Renal pelvis (tissue), 4 donors: ENCODE measurements around the gene LRRC10B. TPM values are rescaled to one million over a fixed set of nuclear protein-coding genes. Genes with fewer than 3 reads are reported as not detected.

Source experiments
- DNase-seq: peaks from one replicate; pipeline ENCODE4 v3.0.0-alpha.2; 2013
- polyA plus RNA-seq, 3 donors: library from polyadenylated mRNA; unstranded; fragments of 120-200 nt; gene quantifications; one replicate each; pipeline ENCODE4 v1.2.1, GENCODE V29; 2013; ENCODE audit not compliant: insufficient read length in 3 of 3

LRRC10B gene
- polyA plus RNA-seq, 3 donors: 1.2 to 2.3 (median 1.4) TPM

- DNase-seq: no peak
These were observed 23.5 kb upstream of the LRRC10B start for GRCh38 chr11:61485080-61485479.

GRCh38 chr11:61486011-61486620 lies 22.4 kb upstream of the LRRC10B start:
- DNase-seq: no peak

GRCh38 chr11:61486779-61487178 lies 21.8 kb upstream of the LRRC10B start:
- no peak for DNase-seq

GRCh38 chr11:61487342-61488025 lies 21.1 kb upstream of the LRRC10B start:
- DNase-seq: no peak

- DNase-seq: peak; percentile 62
These were observed 19.8 kb upstream of the LRRC10B start for GRCh38 chr11:61488651-61489291.

GRCh38 chr11:61489833-61490721 lies 18.5 kb upstream of the LRRC10B start:
- DNase-seq: no peak

DNA sequence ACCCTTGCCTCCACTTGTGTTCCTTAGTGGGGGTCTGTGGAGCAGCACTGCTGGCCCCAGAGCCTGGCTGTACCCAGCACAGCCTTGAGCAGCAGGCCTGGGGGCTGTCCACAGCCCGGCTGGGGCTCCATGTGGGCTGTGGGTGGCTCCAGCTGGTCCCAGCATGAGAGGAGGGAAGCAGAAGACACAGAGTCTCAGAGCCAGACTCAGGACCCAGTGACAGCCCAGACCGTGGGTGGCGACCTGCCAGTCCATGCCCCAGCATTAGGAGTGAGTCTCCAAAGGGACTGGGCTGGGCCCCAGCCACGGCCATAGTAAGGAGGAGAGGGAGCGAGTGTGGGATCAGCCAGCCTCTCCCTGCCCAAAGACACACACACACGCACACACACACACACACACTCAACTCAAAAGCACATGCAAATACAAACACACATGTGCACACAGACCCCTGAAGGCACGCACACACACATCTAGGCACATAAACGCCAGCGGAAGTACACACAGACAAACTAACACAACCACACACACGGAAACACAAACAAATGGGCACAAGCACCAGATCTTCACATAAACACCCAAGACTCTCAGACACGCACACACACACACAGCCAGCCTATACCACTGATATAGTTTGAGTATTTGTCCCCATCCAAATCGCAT lies 16.7 kb upstream of the LRRC10B start:
- DNase-seq: no peak

GRCh38 chr11:61494381-61494961 lies 14.1 kb upstream of the LRRC10B start:
- no peak for DNase-seq

GRCh38 chr11:61495801-61496601 lies 12.5 kb upstream of the LRRC10B start:
- DNase-seq: peak; percentile 66

DNA sequence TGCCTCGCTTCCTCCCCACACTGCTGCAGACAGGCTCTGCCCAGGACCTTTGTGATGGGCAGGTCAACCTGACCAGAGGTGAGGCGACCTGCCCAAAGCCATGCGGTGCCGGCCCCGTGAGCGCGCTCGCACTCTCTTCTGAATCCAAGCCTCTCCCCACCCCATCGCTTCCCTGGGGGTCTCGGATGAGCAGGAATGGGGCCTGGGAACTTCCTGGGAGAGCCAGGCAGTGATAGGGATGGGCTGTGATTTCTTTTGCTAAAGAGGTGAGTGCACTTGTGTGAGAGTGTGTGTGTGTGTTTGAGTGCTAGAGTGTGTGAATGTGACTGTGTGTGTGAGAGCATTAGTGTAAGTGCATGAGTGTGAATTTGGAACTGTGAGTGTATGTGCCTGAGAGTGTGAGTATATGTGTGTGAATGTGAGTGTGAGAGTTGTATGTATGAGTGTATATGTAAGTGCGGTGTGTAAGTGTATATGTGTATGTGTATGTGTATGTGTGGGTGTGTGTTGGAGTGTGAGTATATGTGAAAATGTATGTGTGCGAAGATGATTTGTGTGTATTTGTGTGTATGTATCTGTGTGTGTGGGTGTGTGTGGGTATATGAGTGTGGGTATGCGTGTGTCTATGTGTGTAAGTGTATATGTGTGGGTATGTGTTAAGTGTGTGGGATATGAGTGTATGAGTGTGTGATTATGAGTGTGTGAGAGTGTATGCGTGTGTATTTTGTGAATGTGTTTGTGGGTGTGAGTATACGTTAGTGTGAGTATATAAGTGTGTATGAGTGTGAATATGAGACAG lies 11.7 kb upstream of the LRRC10B start:
- no peak for DNase-seq

- DNase-seq: no peak
These were observed 11.1 kb upstream of the LRRC10B start for GRCh38 chr11:61497473-61497872.

DNA sequence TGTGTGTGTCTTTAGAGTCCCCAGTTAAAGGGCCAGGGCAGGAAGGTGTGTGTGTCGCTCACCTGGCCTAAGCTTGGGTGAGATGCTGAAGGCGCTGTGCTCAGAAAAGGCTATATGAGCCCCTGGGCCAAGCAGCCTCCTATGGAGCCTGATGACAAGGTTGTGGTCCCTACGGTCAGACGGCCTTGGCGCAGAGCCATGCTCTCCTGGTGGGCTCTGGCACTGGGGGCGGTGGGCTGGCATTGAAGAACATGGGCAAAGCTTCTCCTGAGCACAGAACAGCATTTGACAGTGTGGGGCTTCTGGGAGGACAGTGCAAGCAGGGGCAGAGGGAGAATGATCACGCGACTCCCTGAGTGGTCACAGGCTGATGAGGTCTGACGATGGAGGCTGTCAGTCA lies 10.7 kb upstream of the LRRC10B start:
- no peak for DNase-seq

- DNase-seq: no peak
These were observed 9.7 kb upstream of the LRRC10B start for GRCh38 chr11:61498767-61499341.

DNA sequence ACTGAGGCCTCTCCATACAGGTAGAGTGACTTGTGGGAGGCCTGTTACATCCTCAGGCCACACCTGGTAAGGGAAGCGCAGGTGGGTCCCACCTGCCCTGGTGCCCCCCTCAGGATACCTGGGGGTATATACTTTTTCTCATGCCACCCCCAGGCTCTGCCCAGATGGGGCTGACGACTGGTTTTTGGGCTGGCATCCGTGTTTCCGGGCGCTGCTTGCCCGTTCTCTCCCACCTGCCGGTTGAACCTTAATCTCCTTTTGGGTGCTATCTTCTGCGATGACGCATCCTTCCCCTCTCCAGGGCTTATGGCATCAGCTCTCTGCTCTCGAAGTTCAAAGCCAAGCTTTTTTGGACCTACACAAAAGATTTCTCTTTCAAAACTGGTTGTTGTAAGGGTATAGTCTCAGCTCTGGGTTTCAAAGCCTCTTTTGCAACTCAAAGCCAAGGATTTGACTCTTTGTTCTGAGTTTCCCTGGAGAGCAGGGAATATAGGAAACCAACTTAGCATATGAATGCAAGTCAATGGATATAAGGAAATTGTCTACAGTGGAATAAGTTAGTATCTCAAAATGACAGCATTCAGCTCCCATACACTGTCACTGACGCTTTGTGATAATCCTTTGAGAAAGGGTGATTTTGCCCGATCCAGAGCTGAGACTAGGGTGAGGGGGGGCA lies 8.6 kb upstream of the LRRC10B start:
- no peak for DNase-seq

- DNase-seq: no peak
These were observed 6.0 kb upstream of the LRRC10B start for GRCh38 chr11:61502522-61502921.

GRCh38 chr11:61503135-61503770 lies 5.3 kb upstream of the LRRC10B start:
- no peak for DNase-seq

- DNase-seq: no peak
These were observed 3.4 kb upstream of the LRRC10B start for GRCh38 chr11:61505106-61505505.

DNA sequence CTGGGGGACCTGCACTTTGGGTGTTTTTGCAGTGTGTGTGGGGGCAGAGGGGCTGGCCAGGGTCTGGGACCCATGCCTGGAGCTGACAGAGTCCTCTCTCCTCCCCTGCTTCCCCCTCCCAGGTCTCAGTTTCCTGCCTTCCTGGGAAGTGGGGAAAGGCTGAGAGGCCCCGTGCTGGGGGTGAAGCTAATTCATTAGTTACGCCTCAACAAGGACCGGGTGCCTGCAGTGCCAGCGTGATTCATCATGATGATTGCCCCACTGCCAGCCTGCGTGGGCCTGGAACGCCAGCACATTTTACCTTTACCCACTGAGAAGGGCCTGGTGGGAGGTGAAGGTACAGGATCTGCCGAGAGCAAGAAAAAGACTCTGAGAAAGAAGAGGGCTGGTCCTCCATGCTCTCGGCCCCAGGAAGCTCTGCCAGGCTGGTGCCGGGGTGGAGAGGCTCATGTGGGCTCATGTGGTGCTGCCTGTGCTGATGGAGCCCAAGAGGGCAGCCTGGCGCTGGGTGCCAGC lies 2.9 kb upstream of the LRRC10B start:
- DNase-seq: no peak
